Activated CD4-positive, alpha-beta T cell treated with anti-CD3 and anti-CD28 coated beads, Interleukin-2, amount 10 ng/mL, durations not matched to agents 7 days and 5 days (primary cell): Measurements from ENCODE around the gene ITLN2. TPM values are rescaled to one million over a fixed set of nuclear protein-coding genes. Genes with fewer than 3 reads are reported as not detected.
"Not testable (repeated sequence)": the region's sequence is repeated elsewhere in the genome, so short reads cannot be mapped to it uniquely, and the experiment has no call there.

ENCODE experiments used
- CTCF ChIA-PET: fragments of 350-600 bp; sonication (Branson Sonifier 250); formaldehyde crosslinking; loops from one replicate; lab custom pipeline; 2021; ENCODE audit warnings: antibody characterized with exemption; lab: Charles Lee
- POLR2A ChIA-PET: fragments of 350-600 bp; sonication (Branson Sonifier 250); formaldehyde crosslinking; loops from one replicate; lab custom pipeline; 2021; ENCODE audit warnings: antibody characterized with exemption; lab: Charles Lee
- DNase-seq: peaks from one replicate; pipeline ENCODE4 v3.0.0-alpha.2; 2020
- H3K27ac Mint-ChIP-seq: one replicate; pipeline ENCODE4 v1.8.0; 2021; ENCODE audit warnings: mild to moderate bottlenecking, moderate library complexity, mixed read lengths
- H3K27me3 Mint-ChIP-seq: one replicate; pipeline ENCODE4 v1.8.0; 2021; ENCODE audit warnings: mixed read lengths
- H3K36me3 Mint-ChIP-seq: one replicate; pipeline ENCODE4 v1.8.0; 2021; ENCODE audit warnings: low read depth, mixed read lengths
- H3K4me1 Mint-ChIP-seq: one replicate; pipeline ENCODE4 v1.8.0; 2021; ENCODE audit warnings: mixed read lengths
- H3K4me3 Mint-ChIP-seq: one replicate; pipeline ENCODE4 v1.8.0; 2021; ENCODE audit warnings: mild to moderate bottlenecking, moderate library complexity, mixed read lengths
- H3K9me3 Mint-ChIP-seq: one replicate; pipeline ENCODE4 v1.8.0; 2021; ENCODE audit warnings: mixed read lengths
- total RNA-seq, 2 experiments: library from RNA; stranded (reverse); gene quantifications; one replicate each; pipeline ENCODE4 v1.2.3, GENCODE V29; 2021

Gene ITLN2
- total RNA-seq, 2 experiments from 2014 or later: not detected

GRCh38 chr1:160924791-160925651 lies 29.6 kb downstream of the ITLN2 start:
- Mint-ChIP-seq H3K36me3 (peaks cover 2% of the 10 kb centered on the region), H3K27me3 (peaks cover 10% of the 10 kb centered on the region), H3K9me3 (peaks cover 40% of the 10 kb centered on the region), H3K27ac (no peak overlapping the region), H3K4me1 (no peaks in the 10 kb centered on the region), H3K4me3 (no peak overlapping the region)
- POLR2A ChIA-PET: interaction anchor here (0.6 kb wide), 1 partner anchor 38 kb away, joined by 3 read pairs; no protein-coding TSS in a partner anchor
- CTCF ChIA-PET: interaction anchor here (0.6 to 0.8 kb wide), 3 partner anchors 27 to 130 kb away, joined by 3 to 4 read pairs (median 4); no protein-coding TSS in a partner anchor
- no peak for DNase-seq

- POLR2A ChIA-PET: no interaction called here
- Mint-ChIP-seq H3K27me3 (peaks cover 24% of the 10 kb centered on the region), H3K4me3 (no peak overlapping the region), H3K4me1 (no peaks in the 10 kb centered on the region), H3K36me3 (no peaks in the 10 kb centered on the region), H3K27ac (no peak overlapping the region), H3K9me3 (peaks cover 12% of the 10 kb centered on the region)
- CTCF ChIA-PET: no interaction called here
- DNase-seq: no peak
Observed at GRCh38 chr1:160916666-160917065, 37.9 kb downstream of the ITLN2 start.

GRCh38 chr1:160913229-160913628 lies 41.4 kb downstream of the ITLN2 start:
- H3K36me3 Mint-ChIP-seq, POLR2A ChIA-PET, H3K27ac Mint-ChIP-seq, H3K4me1 Mint-ChIP-seq, H3K9me3 Mint-ChIP-seq, H3K4me3 Mint-ChIP-seq, H3K27me3 Mint-ChIP-seq, DNase-seq, CTCF ChIA-PET: not testable (repeated sequence)

- peaks cover 4% of the 10 kb centered on the region for H3K27me3 Mint-ChIP-seq
- H3K9me3 Mint-ChIP-seq: no peaks in the 10 kb centered on the region
- no peak overlapping the region for H3K27ac Mint-ChIP-seq
- H3K4me3 Mint-ChIP-seq: no peak overlapping the region
- no peaks in the 10 kb centered on the region for H3K36me3 Mint-ChIP-seq
- CTCF ChIA-PET: interaction anchor here (0.6 to 0.9 kb wide), 2 partner anchors 11 to 475 kb away, joined by 3 read pairs; no protein-coding TSS in a partner anchor
- no peak for DNase-seq
- no peaks in the 10 kb centered on the region for H3K4me1 Mint-ChIP-seq
- POLR2A ChIA-PET: no interaction called here
Observed at GRCh38 chr1:160911925-160912324, 42.7 kb downstream of the ITLN2 start.

GRCh38 chr1:160911441-160911840 lies 43.2 kb downstream of the ITLN2 start:
- no peaks in the 10 kb centered on the region for H3K27me3 Mint-ChIP-seq

GRCh38 chr1:160910170-160910750 lies 44.3 kb downstream of the ITLN2 start:
- ChIA-PET CTCF (no interaction called here), POLR2A (no interaction called here)
- no peak for DNase-seq
- Mint-ChIP-seq H3K27me3 (no peaks in the 10 kb centered on the region), H3K9me3 (no peaks in the 10 kb centered on the region), H3K36me3 (no peaks in the 10 kb centered on the region), H3K27ac (no peak overlapping the region), H3K4me1 (no peaks in the 10 kb centered on the region), H3K4me3 (no peak overlapping the region)

More at GRCh38 chr1:160911441-160911840, 43.2 kb downstream of the ITLN2 start:
- ChIA-PET CTCF (no interaction called here), POLR2A (no interaction called here)
- H3K4me3 Mint-ChIP-seq: no peak overlapping the region
- no peaks in the 10 kb centered on the region for H3K4me1 Mint-ChIP-seq
- H3K27ac Mint-ChIP-seq: no peak overlapping the region
- no peaks in the 10 kb centered on the region for H3K36me3 Mint-ChIP-seq
- no peaks in the 10 kb centered on the region for H3K9me3 Mint-ChIP-seq
- no peak for DNase-seq

GRCh38 chr1:160907976-160908375 lies 46.6 kb downstream of the ITLN2 start:
- H3K9me3 Mint-ChIP-seq: no peaks in the 10 kb centered on the region
- no peak for DNase-seq
- POLR2A ChIA-PET: no interaction called here
- no peaks in the 10 kb centered on the region for H3K4me1 Mint-ChIP-seq
- H3K27me3 Mint-ChIP-seq: peaks cover 1% of the 10 kb centered on the region
- no peak overlapping the region for H3K27ac Mint-ChIP-seq
- CTCF ChIA-PET: interaction anchor here (0.8 to 1.6 kb wide), 3 partner anchors 44 to 73 kb away, joined by 3 read pairs; partner anchors contain the start of gene ITLN2
- no peaks in the 10 kb centered on the region for H3K36me3 Mint-ChIP-seq
- no peak overlapping the region for H3K4me3 Mint-ChIP-seq

GRCh38 chr1:160905617-160905989 lies 49.0 kb downstream of the ITLN2 start:
- H3K27ac Mint-ChIP-seq: no peak overlapping the region
- CTCF ChIA-PET: no interaction called here
- no peaks in the 10 kb centered on the region for H3K4me1 Mint-ChIP-seq
- H3K27me3 Mint-ChIP-seq: peaks cover 8% of the 10 kb centered on the region
- H3K9me3 Mint-ChIP-seq: peaks cover 1% of the 10 kb centered on the region
- H3K4me3 Mint-ChIP-seq: no peak overlapping the region
- POLR2A ChIA-PET: no interaction called here
- no peaks in the 10 kb centered on the region for H3K36me3 Mint-ChIP-seq
- DNase-seq: no peak

- Mint-ChIP-seq H3K27me3 (peaks cover 9% of the 10 kb centered on the region), H3K27ac (no peak overlapping the region), H3K4me1 (no peaks in the 10 kb centered on the region), H3K36me3 (no peaks in the 10 kb centered on the region), H3K4me3 (no peak overlapping the region), H3K9me3 (peaks cover 5% of the 10 kb centered on the region)
- DNase-seq: no peak
- ChIA-PET POLR2A (no interaction called here), CTCF (no interaction called here)
Observed at GRCh38 chr1:160904783-160905616, 49.6 kb downstream of the ITLN2 start.

- CTCF ChIA-PET: interaction anchor here (0.6 kb wide), 1 partner anchor 303 kb away, joined by 4 read pairs; no protein-coding TSS in a partner anchor
Observed at GRCh38 chr1:160902251-160902650, 52.4 kb downstream of the ITLN2 start.

GRCh38 chr1:160901768-160902167 lies 52.8 kb downstream of the ITLN2 start:
- CTCF ChIA-PET: interaction anchor here (0.6 kb wide), 1 partner anchor 303 kb away, joined by 4 read pairs; no protein-coding TSS in a partner anchor
- peaks cover 33% of the 10 kb centered on the region for H3K27me3 Mint-ChIP-seq
- H3K27ac Mint-ChIP-seq: no peak overlapping the region
- peaks cover 5% of the 10 kb centered on the region for H3K9me3 Mint-ChIP-seq
- H3K4me3 Mint-ChIP-seq: no peak overlapping the region
- no peaks in the 10 kb centered on the region for H3K36me3 Mint-ChIP-seq
- POLR2A ChIA-PET: no interaction called here
- DNase-seq: no peak
- H3K4me1 Mint-ChIP-seq: no peaks in the 10 kb centered on the region

More at GRCh38 chr1:160902251-160902650, 52.4 kb downstream of the ITLN2 start:
- POLR2A ChIA-PET, DNase-seq, H3K4me1 Mint-ChIP-seq, H3K4me3 Mint-ChIP-seq, H3K27ac Mint-ChIP-seq, H3K9me3 Mint-ChIP-seq, H3K36me3 Mint-ChIP-seq: not testable (repeated sequence)
- H3K27me3 Mint-ChIP-seq: peaks cover 30% of the 10 kb centered on the region

- H3K4me1 Mint-ChIP-seq, POLR2A ChIA-PET, H3K27ac Mint-ChIP-seq, DNase-seq, H3K4me3 Mint-ChIP-seq, H3K9me3 Mint-ChIP-seq, H3K36me3 Mint-ChIP-seq: not testable (repeated sequence)
- CTCF ChIA-PET: interaction anchor here (1.2 kb wide), 1 partner anchor 12 kb away, joined by 3 read pairs; no protein-coding TSS in a partner anchor
- H3K27me3 Mint-ChIP-seq: peaks cover 39% of the 10 kb centered on the region
Observed at GRCh38 chr1:160900683-160901082, 53.9 kb downstream of the ITLN2 start.
